OCI-M2 (cell line): ENCODE results near the gene ELMOD3.
"Not testable (repeated sequence)": the region's sequence is repeated elsewhere in the genome, so short reads cannot be mapped to it uniquely, and the experiment has no call there.

Experiments
- DNase-seq: peaks from one replicate; lab custom pipeline; 2025; ENCODE audit not compliant: unreplicated experiment; lab: John Stamatoyannopoulos, UW

The ELMOD3 gene

DNA sequence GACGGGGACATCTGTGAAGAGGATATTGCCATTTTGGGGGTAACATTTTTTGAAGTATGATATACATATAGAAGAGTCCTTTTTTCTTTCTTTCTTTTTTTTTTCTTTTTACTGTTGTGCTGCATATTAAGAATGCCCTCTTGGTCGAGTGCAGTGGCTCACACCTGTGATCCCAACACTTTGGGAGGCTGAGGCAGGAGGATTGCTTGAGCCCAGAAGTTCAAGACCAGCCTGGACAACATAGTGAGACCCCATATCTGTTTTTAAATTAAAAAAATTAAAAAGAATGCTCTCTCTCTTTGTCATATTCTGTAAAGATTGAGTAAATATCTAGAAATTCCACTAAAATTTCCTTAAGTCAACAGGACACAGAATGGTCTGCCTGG, 67.5 kb downstream of the ELMOD3 start:
- no peak for DNase-seq

DNA sequence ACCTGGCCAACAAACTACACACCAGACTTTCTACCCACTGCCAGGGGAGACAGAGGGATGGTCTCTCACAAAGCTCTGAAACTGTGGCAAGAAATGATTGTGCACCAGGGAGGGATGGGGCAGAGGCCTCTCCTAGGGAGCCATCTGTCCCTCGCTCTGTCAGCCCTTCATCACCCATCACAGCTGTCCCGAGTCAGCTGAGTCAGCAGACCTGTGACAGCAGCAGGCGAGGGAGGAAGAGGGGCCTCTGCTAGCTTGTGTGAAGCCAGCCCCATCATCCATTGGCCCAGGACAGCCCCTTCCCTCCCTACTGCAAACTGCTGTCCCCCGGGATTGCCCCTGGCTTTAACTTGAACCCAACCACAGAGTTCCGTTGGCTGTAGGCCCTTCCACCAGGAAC, 69.0 kb downstream of the ELMOD3 start:
- no peak for DNase-seq

DNA sequence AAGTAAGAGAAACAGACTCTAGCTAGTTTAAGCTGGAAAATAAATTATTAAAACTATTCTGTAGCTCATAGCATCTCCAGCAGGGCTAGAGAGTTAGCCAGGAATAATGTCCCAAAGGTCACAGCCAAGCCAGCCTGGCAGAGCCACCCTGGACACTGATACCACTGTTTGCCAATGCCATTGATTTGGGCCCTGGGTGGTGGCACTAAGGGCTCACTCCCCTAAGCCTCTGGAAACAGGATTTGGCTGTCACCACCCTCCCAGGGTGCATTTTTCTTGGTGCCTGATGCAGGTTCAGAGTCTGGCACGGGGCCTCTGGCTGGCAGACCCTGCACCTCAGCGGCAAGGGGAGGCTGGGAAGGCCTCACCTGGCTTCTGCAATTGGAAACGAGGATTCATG, 71.0 kb downstream of the ELMOD3 start:
- no peak for DNase-seq

DNA sequence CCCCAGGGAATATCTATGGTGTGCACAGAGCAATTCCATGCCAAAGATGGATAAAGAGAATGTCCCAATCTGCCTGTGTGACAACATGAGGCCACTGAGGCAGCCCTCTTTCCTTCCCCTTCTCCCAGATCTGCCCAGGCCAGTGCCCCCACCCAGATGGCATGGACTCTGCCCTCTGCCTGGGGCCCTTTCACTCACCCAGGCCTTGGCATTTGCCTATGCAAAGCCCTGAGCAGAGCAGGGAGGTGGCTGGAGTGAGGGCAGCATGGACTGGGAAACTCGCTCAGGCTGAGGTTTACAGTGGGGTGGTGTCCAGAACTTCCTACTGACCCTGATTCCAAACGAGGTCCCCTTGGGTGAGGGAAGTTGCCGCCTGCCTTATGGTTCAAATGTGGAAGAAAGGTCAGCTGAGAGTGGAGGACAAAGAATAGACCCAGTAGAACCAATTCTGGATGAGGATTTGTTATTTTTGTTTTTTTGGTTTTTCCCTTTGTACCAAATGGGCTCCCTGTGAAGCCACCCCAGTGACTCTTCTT, 72.8 kb downstream of the ELMOD3 start:
- no peak for DNase-seq

DNA sequence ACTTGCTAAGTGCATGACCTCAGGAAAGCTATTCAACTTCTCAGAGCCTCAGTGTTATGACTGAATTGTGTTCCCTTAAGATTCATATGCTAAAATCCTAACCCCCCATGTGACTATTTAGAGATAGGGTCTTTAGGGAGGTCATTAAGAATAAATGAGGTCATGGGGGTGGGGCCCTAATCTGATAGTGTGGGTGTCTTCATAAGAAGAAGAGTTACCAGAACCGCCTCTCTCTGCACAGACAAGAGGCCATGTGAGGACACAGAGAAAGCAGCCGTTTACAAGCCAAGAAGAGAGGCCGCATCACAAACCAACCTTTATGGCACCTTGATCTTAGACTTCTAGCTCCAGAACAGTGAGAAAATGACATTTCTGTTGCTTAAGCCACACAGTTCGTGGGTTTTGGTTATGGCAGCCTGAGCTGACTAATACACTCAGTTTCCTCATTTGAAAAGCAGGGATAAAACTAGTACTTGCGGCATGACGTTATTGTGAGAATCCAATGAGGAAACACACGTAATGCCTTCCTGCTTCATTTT, 73.8 kb downstream of the ELMOD3 start:
- DNase-seq = no peak

DNA sequence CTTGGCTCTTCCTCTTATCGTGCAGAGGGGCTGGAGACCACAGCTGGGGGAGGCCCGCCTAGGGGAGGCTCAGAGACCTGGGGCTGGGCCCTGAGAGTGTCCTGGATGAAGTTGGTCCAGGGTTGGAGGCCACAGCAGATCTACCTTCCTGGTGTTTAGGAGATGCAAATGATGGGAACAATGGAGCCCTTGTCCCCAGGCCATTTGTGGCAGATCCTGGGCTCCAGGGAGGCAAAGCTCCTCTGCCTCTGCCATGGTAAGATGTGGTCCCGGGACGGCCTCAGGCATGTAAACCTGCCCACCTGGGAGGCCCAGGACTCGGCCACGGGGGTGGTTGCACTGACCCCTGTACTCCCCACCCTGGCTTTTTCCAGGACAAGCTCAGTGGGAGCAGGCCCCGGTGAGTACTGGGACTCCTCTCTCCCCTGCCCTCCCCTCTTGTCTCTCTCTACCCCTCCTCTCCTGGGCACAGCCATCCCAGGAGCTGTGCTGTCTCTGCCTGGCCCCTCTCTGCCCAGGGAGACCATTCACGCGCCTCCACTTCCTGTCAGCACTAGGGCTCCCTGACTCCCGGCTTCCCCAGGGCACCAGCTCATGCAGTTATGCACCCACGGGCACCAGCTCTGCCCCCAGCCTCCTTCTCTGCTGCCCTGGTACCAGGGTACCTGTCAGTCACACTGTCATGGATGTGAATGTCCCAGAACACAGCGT, 74.8 kb downstream of the ELMOD3 start:
- no peak for DNase-seq

DNA sequence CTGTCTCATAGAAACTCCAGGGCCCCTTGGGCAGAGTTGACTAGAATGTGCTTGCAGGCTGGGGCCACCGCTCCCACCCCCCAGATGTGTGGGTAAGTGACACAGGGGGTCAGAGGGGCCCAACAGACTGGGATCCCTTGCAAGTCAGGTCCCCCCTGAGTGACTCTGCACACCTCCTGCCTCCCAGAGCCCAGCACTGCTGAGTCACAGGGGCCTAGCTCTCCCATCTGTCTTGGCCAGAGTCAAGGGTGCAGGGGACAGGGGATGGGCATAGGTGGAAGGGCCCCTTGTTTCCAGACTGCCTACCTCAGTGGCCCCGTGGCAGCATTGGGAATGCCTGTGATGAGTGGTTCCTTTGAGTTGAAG, 75.3 kb downstream of the ELMOD3 start:
- DNase-seq = no peak

DNA sequence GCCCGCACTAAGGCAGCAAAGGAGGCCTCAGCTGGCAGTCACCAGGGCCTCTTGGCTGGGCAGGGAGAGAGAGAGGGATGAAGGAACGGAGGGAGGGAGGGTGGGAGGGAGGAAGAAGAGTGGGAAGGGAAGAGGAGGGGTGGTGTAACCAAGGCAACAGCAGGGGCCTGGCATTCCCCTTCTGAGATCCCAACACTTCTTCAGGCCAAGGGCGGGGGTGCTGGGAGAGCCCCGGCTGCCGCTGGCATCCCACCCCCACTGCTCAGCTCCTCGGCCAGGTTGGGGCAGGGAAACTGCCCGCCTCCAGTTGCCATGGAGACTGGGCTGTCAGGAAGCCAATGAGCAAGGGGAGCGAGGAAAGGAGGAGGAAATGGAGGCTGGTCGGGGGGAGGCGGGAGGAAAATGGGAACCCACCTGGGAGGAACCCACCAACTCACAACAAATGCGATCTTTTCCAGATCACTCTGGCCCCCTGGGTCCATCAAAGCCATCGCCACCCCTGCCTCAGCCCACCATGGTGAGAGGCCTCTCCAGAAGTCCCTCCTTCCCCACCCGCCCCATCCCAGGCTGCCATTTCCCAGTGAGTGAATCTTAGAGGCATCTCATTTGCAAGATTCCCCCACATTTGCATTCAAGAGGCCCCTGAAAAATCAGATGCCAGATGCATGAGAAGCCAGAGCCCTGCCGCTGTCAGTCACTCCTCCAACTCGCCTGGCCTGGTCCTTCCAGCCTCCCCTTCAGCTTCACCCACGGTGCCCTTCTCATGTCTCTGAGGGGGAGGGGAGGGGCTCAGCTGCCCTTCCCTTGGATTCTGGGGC, 76.4 kb downstream of the ELMOD3 start:
- DNase-seq = no peak

DNA sequence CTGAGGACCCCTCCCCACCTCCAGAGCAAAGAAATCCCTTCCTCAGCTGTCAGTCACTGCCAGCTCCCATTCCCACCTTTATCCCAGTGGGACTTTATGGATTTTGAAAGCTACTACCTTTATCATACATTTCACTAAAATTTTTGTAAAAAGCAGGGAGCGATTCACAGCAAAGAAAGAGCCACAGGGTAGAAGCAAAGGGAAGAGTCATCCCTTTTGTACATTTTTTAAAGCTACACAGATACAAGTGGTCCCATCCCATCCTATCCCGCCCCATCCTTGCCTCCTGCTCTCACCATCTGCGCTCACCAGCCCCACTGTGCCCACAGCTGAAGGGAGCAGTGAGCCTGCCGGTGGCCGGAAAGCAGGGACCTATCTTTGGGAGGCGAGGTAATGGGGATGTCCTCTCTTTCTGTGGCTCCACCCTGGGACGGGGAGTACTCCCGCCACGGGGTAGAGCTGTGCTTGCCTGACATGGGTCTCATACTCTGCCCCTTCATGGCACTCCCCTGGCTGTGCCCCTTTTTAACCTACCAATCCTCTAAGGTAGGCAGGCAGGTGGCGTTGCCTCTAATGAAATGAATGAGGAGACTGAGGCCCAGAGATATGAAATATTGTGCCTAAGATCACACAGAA, 77.1 kb downstream of the ELMOD3 start:
- no peak for DNase-seq

DNA sequence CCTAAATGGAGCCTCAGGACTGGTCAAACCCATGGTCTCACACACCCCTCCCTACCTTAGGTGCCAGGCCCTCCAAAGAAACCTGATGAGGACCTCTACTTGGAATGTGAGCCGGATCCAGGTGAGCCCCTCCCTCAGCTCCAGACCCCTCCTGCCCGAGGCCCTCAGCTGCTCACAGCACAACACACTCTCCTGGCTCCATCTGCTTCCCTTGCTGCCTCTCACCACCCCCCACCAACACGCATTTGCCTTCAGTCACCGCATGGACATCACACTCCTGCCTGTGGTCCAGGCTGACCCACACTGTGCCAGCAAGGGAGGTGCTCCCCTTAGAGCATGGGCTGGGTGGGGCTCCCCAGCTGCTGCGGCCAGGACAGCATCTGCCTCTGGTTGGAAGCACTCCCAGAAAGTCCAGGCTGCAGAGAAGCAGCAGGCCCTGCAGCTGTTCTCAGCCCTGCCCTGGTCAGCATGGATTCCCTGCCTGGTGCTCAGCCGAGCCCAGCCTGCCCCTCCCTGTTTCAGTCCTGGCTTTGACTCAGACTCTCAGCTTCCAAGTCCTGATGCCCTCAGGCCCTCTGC, 79.0 kb downstream of the ELMOD3 start:
- no peak for DNase-seq

DNA sequence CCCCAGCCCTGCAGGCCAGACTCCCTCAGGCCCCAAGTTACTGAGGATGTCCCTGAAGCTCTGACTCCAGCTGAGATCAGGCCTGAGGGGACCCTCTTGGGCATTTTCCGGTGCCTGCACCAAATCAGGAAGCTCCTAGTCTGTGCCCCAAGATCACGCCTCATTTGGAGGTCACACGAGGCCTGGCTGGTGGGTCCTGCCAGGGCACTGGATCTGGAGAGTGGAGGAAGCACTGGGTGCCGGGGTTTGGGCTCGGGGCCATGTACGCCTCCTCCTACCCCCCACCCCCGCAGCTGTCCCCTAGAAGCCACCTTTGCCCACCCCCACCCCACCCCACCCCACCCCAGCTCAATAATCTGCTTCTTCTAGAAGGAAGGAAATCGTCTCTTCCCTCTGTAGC, 80.1 kb downstream of the ELMOD3 start:
- DNase-seq = no peak

DNA sequence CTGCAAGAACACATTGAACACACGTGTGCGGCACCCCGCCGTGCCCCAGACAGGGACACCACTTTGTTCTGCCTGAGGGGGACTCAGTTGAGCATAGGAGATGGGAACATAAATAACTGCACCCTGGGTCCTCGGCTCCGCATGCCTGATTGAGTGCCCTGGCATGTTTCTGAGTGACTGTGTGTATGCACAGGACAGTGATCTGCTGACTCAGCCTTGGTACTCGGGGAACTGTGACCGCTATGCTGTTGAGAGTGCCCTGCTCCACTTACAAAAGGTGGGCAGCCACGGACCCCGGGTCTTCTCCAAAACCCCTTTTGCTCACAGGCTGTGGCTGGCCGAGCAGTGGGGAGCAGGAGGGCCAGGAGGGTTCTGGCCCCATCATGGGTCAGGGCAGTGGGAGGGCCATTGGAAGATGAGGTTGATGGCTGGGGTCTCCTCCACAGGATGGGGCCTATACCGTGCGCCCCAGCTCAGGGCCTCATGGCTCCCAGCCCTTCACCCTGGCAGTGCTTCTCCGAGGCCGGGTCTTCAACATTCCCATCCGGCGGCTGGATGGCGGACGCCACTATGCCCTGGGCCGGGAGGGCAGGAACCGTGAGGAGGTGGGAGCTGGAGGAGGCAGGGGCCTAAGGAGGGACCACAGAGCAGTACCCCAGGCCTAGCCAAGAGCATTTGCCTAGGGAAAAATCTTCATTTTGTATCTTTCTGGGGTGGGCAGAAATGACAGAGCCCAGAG, 80.8 kb downstream of the ELMOD3 start:
- no peak for DNase-seq

DNA sequence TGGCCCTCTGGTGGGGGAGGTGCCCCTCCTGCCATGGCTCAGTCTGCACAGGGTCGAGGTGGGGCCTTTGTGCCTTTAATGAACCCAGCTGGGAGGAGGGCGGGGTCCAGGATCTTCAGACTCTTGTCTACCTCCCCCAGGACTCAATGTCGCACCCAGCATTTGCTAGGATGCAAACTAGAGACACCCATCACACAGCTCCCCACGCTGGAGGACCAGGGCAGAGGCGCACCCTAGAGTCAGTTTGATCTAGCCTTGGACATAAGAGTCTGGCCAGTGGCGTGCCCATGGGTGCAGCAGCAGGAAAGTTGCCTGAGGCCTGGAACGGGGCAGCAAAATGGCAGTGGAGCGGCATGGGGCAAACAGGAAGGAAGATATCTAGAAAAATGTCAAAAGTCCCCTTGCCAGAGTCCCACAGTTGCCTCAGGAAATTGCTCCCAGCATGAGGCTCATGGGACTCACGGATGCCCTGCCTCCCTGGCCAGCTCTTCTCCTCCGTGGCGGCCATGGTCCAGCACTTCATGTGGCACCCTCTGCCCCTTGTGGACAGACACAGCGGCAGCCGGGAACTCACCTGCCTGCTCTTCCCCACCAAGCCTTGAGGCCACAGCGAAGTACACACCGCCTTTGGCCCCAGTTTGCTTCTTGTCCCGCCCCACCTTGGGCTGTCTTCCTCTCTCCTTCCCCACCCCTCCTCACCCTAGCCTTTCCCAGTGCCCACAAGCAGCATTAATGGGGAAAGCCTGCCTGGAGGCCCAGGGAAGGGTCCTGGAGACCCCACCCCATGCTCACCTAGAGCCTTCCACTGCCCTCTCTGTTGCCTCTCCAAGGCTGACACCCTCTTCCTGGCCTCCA, 81.6 kb downstream of the ELMOD3 start:
- DNase-seq = no peak

DNA sequence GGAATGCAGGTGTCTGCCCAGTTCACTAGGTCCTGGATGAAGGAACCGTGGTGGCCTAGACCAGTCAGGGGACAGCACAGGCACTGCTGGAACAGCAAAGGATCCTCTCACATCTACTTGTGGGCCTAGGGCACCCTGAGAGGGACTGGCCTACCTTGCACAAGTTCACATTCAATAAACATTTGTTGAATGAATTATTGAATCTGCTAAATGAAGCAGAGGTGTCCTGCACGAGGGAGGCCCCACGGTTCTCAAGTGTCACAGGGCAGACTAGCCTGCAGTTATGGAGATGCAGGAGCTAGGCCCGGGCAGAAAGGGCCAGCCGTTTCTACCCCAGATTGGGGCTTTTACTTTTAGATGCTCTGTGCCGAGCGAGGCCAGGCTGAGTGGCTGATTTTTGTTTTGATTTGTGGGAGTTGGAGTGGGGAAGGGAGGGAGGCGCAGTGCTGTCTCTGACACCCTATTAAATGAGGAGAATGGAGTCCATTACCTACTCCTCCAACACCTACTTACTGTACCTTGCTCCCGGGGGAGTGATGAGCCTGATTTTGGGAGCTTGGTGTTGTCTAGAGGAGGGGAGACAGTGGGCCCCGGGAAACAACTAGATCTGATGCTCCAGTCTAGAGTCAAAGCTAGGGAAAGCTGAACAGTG, 82.4 kb downstream of the ELMOD3 start:
- no peak for DNase-seq

DNA sequence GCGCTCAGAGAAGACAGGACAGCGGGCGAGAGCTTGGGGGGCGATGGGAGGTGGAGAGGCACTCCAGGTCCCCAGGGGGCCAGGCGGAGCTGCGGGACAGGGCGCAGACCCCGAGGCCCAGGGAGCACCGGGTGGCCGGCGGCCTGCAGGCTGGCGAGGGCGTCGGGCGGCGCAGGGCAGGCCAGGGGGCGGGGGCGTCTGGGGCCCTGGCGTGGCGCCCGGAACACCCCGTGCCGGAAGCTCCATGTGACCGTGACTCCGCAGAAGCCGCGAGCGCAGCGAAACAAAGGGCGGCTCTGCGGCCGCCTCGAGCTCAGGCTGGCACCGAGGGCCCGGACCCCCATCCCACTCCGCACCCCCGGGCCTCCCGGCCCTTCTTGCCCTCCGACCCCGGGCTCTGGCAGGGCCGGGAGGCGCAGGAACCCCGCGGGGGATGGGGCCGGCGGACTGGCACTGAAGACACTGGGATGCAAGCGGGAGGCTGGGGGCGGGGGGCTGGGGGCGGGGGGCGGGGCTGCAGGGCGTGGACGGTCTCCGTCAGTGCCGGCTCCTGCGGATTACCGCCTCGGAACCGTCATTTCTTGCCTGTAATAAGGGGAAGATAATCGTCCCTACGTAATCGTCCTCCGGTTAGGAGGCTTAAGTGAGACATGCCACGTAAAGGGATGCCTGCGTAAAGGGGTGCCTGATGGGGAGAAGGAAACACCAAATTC, 83.1 kb downstream of the ELMOD3 start:
- DNase-seq = no peak

DNA sequence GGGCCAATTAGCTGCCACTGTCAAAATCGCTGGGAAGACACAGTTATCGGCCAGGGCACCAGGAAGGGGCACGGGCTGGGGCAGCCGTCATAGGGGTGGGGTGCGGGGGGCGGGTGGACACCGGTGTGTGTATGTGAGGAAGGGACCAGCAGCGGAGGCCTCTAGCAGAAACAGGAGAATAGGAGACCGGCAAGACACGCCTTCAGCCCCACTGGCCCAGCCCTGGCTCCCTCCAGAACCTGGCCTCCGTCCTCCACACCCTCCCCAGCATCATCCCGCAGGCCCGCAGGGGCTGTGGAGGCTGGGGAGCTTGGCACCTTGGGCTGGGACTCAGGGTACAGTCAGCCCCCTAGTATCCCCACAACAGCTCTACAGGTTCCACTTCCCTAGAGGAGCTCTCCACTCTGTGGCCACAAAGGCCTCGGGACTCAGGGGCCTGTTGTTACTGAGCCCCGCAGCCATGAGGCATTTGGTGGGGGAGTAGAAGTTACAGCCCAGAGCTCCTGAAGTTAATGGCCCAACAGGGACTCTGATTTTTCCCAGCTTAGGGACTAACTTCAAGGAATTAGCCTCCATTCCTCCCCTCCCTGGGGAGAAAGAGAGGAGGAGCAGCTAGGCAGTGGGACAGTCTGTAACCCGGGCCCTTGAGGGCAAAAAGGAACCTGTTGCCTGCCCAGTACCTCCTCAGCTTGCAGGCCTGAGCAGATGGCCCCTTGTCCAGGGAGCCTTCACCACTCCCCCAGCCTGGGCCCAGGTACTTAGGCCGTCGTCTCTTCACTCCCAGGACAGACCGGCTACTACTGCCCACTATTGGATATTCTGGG, 83.8 kb downstream of the ELMOD3 start:
- DNase-seq = no peak

DNA sequence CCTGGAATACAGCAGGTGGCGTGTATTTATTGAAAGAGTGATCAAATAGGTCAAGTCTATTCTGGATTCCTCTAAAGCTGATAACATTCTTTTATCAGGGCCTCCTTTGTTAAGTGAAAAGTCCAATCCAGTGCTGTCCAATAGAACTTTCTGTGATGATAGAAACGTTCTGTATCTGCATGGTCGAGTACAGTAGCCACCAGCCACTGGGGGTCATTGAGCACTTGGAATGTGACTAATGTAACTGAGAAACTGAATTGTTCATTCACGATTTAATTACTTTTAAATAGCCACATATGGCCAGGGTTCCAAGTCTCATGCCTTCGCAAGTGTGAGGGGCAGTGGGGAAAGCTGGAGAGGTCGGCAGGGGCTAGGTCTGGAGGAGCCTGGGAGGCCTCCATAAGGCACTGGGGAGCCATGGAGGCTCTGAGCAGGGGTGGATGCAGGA, 84.5 kb downstream of the ELMOD3 start:
- no peak for DNase-seq

DNA sequence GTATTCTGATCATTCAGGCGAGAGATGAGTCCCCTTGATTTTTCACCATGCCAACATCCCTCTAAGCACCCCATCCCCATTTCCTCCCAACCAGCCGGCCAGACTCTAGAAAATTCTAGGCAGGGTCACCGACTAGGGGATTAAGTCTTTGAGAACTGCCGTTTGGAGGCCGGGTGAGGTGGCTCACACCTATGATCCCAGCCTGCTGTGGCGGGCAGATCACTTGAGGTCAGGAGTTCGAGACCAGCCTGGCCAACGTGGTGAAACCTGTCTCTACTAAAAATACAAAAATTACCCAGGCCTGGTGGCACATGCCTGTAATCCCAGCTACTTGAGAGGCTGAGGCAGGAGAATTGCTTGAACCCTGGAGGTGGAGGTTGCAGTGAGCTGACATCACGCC, 85.0 kb downstream of the ELMOD3 start:
- not testable (repeated sequence) for DNase-seq
